HEK293T (cell line): Measurements from ENCODE around the gene MYH7.

Source experiments
- CTCF ChIA-PET: fragments of 350-600 bp; formaldehyde crosslinking; extraction: SDS; loops from one replicate; lab custom pipeline; 2021; ENCODE audit warnings: antibody characterized with exemption, inconsistent platforms; lab: Yijun Ruan, JAX
- POLR2A ChIA-PET: fragments of 350-600 bp; formaldehyde crosslinking; extraction: SDS; loops from one replicate; lab custom pipeline; 2020; ENCODE audit warnings: antibody characterized with exemption, inconsistent platforms; lab: Yijun Ruan, JAX
- DNase-seq: peaks from one replicate; pipeline ENCODE4 v3.0.0; 2012; ENCODE audit warnings: mixed read lengths; ENCODE audit errors: extremely low spot score
- ARNT ChIP-seq: fragments of 450-650 bp; IDR thresholded peaks from 2 replicates; pipeline ENCODE4 v1.6.1; 2017; ENCODE audit warnings: mild to moderate bottlenecking
- BHLHE40 ChIP-seq: fragments of 450-650 bp; IDR thresholded peaks from 2 replicates; pipeline ENCODE4 v1.6.1; 2016; ENCODE audit warnings: mild to moderate bottlenecking, moderate library complexity, borderline replicate concordance
- CTBP1 ChIP-seq: fragments of 450-650 bp; IDR thresholded peaks from 2 replicates; pipeline ENCODE4 v1.6.1; 2016; ENCODE audit warnings: borderline replicate concordance
- ELF4 ChIP-seq: fragments of 450-650 bp; IDR thresholded peaks from 2 replicates; pipeline ENCODE4 v1.6.1; 2017; ENCODE audit warnings: antibody characterized with exemption
- FOXA1 ChIP-seq: fragments of 450-650 bp; IDR thresholded peaks from 2 replicates; pipeline ENCODE4 v1.6.1; 2016; ENCODE audit warnings: mild to moderate bottlenecking
- FOXK2 ChIP-seq: fragments of 450-650 bp; IDR thresholded peaks from 2 replicates; pipeline ENCODE4 v1.6.1; 2016; ENCODE audit warnings: mild to moderate bottlenecking
- FOXM1 ChIP-seq: fragments of 450-650 bp; IDR thresholded peaks from 2 replicates; pipeline ENCODE4 v1.6.1; 2017; ENCODE audit warnings: mild to moderate bottlenecking, borderline replicate concordance
- HDGF ChIP-seq: fragments of 450-650 bp; IDR thresholded peaks from 2 replicates; pipeline ENCODE4 v1.6.1; 2017; ENCODE audit warnings: antibody characterized with exemption, borderline replicate concordance
- L3MBTL2 ChIP-seq: fragments of 450-650 bp; conservative IDR thresholded peaks from 2 replicates; pipeline ENCODE4 v1.6.1; 2016; ENCODE audit warnings: mild to moderate bottlenecking
- LEF1 ChIP-seq: fragments of 450-650 bp; IDR thresholded peaks from 2 replicates; pipeline ENCODE4 v1.6.1; 2017; ENCODE audit warnings: mild to moderate bottlenecking, borderline replicate concordance
- NFRKB ChIP-seq: fragments of 450-650 bp; IDR thresholded peaks from 2 replicates; pipeline ENCODE4 v1.6.1; 2016; ENCODE audit warnings: mild to moderate bottlenecking, moderate library complexity
- SP1 ChIP-seq: fragments of 450-650 bp; IDR thresholded peaks from 2 replicates; pipeline ENCODE4 v1.6.1; 2017
- SUZ12 ChIP-seq: fragments of 450-650 bp; IDR thresholded peaks from 2 replicates; pipeline ENCODE4 v1.6.1; 2016; ENCODE audit warnings: mild to moderate bottlenecking
- TARDBP ChIP-seq: fragments of 450-650 bp; IDR thresholded peaks from 2 replicates; pipeline ENCODE4 v1.6.1; 2016
- ZNF384 ChIP-seq: fragments of 450-650 bp; IDR thresholded peaks from 2 replicates; pipeline ENCODE4 v1.6.1; 2016
- TF ChIP-seq, protein P1 (sequence below): fragments of 450-650 bp; IDR thresholded peaks from 2 replicates; pipeline ENCODE4 v1.6.1; 2016

The MYH7 gene

DNA sequence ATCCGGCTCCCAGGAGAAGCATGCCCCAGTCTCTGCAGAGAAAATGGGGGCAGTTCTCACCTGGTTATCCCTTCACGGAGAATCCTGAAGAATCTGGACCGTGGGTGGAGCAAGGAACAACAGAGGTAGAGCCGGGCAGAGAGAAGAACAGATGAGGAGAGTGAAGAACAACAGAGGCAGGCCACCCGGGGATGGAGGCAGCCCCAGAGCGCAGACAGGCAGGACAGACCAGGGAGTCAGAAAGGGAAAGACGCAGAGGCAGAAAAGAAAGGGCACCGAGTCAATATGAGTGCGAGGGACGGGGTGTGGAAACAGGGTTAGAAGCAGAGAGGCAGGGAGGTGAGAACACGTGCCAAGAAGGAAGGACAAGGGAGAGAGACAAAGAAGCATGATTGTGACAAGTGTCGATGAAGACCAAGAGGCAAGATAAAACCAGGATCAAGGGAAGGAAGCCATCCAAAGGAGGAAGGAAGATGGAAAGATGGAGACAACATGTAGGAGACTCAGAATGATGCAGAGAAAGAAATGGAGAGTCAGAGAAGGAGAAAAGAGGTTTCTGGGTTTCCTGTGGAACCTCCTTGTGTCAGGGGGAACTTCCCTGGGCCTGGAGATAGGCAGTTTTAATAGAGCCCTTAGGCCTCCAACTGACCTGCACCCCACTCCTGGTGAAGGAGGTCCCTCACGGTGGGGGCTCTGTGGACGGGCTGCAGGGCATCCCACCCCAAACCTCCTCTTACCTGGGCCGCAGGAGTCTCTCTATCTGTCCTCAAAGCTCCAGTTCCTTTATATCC, 27.7 kb downstream of the MYH7 start, which contains the start of gene MYH6:
Gene MYH6 (minus strand): TSS at position 758 of the 791 bp plus-strand sequence. CDS start 1,050 bp downstream, outside the sequence.
- CTCF ChIA-PET, result no interaction called here
- POLR2A ChIA-PET, result no interaction called here
- TF ChIP-seq ARNT (no peak), HDGF (no peak), TARDBP (no peak), FOXK2 (no peak), CTBP1 (no peak), ZNF384 (no peak), NFRKB (no peak)
- no peak for DNase-seq

DNA sequence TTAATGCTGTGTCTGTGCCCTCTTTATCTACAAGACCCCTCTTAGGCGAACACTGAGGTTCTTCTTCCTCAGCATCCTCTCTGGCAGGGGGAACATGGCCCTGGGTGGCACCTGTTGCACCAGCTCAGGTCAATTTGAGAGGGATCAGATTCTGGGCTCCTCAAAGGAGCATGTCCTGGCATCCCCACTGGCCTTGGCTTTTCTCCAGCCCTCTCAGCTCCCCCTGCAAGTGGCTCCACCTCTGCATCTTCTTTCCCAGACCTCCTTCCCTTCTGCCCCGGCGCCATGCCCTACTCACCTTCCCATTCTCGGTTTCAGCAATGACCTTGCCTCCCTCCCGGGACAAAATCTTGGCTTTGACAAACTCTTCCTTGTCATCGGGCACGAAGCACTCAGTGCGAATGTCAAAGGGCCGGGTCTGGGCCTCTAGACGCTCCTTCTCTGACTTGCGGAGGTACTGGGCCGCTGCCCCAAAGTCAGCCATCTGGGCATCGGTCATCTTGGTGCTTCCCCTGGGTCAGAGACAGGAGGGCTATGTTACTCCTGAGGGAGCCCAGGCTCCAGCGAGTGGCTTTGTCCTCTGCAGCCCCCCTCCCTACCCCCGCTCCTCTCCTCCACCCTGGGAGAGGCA, 28.6 kb downstream of the MYH7 start:
- ChIA-PET CTCF (no interaction called here), POLR2A (no interaction called here)
- TF ChIP-seq FOXM1 (no peak), LEF1 (no peak), BHLHE40 (no peak), L3MBTL2 (no peak), HDGF (no peak), NFRKB (no peak), SUZ12 (no peak), FOXK2 (no peak), TARDBP (no peak), SP1 (no peak), FOXA1 (no peak)
- TF ChIP-seq, protein P1, sequence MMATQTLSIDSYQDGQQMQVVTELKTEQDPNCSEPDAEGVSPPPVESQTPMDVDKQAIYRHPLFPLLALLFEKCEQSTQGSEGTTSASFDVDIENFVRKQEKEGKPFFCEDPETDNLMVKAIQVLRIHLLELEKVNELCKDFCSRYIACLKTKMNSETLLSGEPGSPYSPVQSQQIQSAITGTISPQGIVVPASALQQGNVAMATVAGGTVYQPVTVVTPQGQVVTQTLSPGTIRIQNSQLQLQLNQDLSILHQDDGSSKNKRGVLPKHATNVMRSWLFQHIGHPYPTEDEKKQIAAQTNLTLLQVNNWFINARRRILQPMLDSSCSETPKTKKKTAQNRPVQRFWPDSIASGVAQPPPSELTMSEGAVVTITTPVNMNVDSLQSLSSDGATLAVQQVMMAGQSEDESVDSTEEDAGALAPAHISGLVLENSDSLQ, result no peak

DNA sequence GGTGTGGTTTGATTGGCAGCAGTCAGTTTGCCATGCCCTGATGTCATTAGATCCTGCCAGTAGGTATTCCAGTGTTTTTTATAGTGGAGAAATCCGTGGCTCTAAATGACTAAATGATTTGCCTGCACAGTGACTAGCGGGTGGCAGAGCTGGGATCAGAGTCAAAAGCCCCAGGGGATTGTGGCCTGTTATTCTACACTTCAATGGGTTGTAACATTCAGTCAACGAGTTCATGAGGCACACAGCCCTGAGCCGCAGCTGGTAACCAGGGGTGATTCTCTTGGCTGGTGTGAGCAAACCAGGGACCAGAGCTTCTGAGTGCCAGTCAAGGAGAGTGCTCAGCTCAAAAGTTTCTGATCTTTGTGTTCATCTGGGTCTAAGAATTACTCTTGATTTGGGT, 29.2 kb downstream of the MYH7 start:
- ChIA-PET POLR2A (no interaction called here), CTCF (no interaction called here)
- DNase-seq, result no peak
- TF ChIP-seq, protein P1, result peak; percentile 61
- no peak for TF ChIP-seq HDGF

More for the DNA sequence above, 28.6 kb downstream of the MYH7 start:
- no peak for DNase-seq

DNA sequence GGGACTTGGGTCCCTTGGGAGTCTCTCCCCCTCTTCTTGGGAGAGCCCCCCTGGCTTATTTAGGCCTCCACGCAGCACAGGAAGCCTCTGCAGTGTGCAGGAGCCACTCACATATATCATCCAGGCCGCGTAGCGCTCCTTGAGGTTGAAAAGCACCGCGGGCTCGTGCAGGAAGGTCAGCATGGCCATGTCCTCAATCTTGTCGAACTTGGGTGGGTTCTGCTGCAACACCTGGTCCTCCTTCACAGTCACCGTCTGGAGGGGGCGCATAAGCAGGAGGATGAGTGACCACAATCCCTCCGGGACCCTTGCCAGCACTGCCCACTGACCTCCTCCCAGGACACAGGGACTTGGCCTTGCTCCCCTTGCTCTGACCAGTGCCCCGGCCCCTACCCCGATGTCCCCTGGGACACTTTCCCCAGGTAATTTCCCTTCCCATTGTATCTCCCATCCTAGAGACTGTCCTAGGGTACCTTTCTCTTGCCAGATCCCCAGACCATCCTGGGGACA, 29.9 kb downstream of the MYH7 start:
- ChIA-PET POLR2A (no interaction called here), CTCF (no interaction called here)

DNA sequence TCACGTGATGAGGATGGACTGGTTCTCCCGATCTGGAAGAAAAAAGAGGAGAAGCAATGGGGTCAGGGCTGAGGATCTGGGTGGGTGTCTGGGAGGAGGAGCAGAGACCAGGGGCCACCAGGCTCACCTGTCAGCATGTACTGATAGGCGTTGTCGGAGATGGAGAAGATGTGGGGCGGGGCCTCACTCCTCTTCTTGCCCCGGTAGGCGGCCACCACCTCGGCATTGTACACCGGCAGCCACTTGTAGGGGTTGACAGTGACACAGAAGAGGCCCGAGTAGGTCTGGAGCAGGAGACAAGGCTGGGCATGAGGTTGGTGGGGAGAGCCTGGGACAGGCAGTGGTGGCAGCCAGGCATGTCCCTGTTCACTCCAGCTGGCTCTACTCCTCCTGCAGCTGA, 30.4 kb downstream of the MYH7 start:
- TF ChIP-seq NFRKB (no peak), SP1 (no peak), TARDBP (no peak), FOXA1 (no peak), ZNF384 (no peak), FOXK2 (no peak), CTBP1 (no peak), SUZ12 (no peak), BHLHE40 (no peak), LEF1 (no peak), ELF4 (no peak), FOXM1 (no peak), L3MBTL2 (no peak), ARNT (no peak), HDGF (no peak)
- TF ChIP-seq, protein P1, result no peak

More for the DNA sequence above, 29.9 kb downstream of the MYH7 start:
- TF ChIP-seq ZNF384 (no peak), CTBP1 (no peak)
- no peak for DNase-seq

DNA sequence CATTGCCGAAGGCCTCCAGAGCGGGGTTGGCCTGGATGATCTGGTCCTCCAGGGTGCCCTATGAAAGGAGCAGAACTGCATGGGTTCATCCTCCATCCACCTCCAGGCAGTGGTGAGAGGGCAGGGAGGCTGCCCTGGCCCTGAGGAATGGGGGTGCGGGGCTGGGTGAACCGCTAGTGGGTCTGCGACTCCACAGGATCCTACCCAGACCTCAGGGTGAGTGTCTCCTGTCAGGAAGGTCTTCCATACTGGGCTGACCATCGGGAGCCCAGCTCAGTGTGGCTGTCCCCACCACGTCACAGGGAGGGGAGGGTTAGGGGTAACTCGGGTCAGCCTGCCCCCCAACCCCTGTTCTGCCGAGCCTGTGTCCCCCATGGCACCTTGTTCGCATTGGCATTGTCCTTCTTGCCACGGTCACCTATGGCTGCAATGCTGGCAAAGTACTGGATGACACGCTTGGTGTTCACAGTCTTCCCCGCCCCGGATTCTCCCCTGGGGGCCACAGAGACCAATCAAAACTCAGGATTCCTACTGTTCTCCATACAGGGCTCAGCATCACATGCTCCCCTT, 31.0 kb downstream of the MYH7 start:
- no peak for DNase-seq
- ChIA-PET POLR2A (no interaction called here), CTCF (no interaction called here)
- TF ChIP-seq ELF4 (no peak), SUZ12 (no peak), SP1 (no peak), HDGF (no peak), LEF1 (no peak), TARDBP (no peak), FOXK2 (no peak)

More for the DNA sequence above, 30.4 kb downstream of the MYH7 start:
- no peak for DNase-seq
- POLR2A ChIA-PET, result no interaction called here
- CTCF ChIA-PET, result no interaction called here
